ENCODE data around the gene CEP112.

GRCh38 chr17:65698381-65699061 lies 493.4 kb downstream of the CEP112 start:
- TF ChIP-seq, protein P1, sequence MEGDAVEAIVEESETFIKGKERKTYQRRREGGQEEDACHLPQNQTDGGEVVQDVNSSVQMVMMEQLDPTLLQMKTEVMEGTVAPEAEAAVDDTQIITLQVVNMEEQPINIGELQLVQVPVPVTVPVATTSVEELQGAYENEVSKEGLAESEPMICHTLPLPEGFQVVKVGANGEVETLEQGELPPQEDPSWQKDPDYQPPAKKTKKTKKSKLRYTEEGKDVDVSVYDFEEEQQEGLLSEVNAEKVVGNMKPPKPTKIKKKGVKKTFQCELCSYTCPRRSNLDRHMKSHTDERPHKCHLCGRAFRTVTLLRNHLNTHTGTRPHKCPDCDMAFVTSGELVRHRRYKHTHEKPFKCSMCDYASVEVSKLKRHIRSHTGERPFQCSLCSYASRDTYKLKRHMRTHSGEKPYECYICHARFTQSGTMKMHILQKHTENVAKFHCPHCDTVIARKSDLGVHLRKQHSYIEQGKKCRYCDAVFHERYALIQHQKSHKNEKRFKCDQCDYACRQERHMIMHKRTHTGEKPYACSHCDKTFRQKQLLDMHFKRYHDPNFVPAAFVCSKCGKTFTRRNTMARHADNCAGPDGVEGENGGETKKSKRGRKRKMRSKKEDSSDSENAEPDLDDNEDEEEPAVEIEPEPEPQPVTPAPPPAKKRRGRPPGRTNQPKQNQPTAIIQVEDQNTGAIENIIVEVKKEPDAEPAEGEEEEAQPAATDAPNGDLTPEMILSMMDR (IDR thresholded peaks at IDR 0.05): no peak
- no peak for TF ChIP-seq ZFX (IDR thresholded peaks at IDR 0.05; ENCODE audit: borderline replicate concordance)
